ENCODE results near the gene LINC00237.

LINC00237 gene

DNA sequence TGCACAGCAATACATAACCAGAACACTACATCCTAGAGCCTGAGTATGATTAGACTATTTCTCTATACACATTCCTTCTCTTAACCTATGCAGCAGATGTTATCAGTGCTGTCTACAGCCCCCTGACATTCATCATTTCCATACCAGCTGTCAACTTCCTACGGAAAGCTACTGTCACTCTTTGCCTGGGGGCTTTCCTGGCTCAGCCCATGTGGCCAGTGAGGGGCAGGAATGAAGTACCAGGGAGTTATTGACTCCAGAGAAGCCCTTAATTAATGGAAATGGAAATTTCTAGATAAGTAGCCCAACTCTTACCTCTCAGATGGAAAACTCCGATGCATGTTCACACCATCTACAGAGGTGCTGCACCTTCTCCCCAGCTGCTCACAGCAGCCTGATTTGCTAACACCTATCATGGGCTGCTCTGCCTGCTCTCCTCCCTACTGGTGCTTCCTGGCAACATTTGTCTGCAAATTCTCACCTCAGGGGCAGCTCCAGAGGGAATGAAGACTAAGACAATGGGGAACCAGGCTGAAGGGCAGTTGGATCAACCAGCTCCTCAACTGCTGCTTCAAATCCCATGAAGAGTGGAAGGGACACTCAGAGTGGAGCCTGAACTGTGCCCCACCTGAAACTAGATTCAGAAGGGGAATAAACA, 59.6 kb downstream of the LINC00237 start:
- DNase-seq, result no peak
